Caco-2 (cell line): Measurements from ENCODE around the gene SPTLC2. TPM values are rescaled to one million over a fixed set of nuclear protein-coding genes. Genes with fewer than 3 reads are reported as not detected.

Experiments
- BruUV-seq: library from RNA; stranded (reverse); fragments of 400-500 nt; replicated peaks from 2 replicates; lab custom pipeline; 2021; lab: Mats Ljungman, UMichigan
- CTCF ChIA-PET: fragments of 300-600 bp; sonication (Branson Sonifier 250); formaldehyde crosslinking; loops from one replicate; lab custom pipeline; 2022; ENCODE audit warnings: antibody characterized with exemption; lab: Charles Lee
- POLR2A ChIA-PET: fragments of 300-600 bp; sonication (Branson Sonifier 250); formaldehyde crosslinking; loops from one replicate; lab custom pipeline; 2022; ENCODE audit warnings: antibody characterized with exemption; lab: Charles Lee
- DNase-seq, 2 experiments: peaks; one replicate each; pipeline versions ENCODE4 v3.0.0 to v3.0.0-alpha.2; 2020 to 2022
- H3K27me3 ChIP-seq: replicated peaks from 2 replicates; pipeline ENCODE4 v1.6.0; 2011; ENCODE audit warnings: low read length; ENCODE audit not compliant: control insufficient read depth, insufficient read depth
- H3K36me3 ChIP-seq: 2 replicates; pipeline ENCODE4 v1.5.1; 2011; ENCODE audit warnings: low read length; ENCODE audit not compliant: control insufficient read depth, insufficient read depth
- H3K4me1 ChIP-seq: fragments of 250-450 bp; sonication (Bioruptor Pico); 2 replicates; pipeline ENCODE4 v1.5.1; 2020; ENCODE audit warnings: mild to moderate bottlenecking
- H3K4me3 ChIP-seq: 2 replicates; pipeline ENCODE4 v1.5.1; 2011; ENCODE audit warnings: low read depth, mild to moderate bottlenecking, control low read depth, low read length
- H3K9me3 ChIP-seq: fragments of 250-450 bp; sonication (Bioruptor Pico); 2 replicates; pipeline ENCODE4 v1.5.1; 2020; ENCODE audit warnings: mild to moderate bottlenecking, moderate library complexity
- H3K27ac Mint-ChIP-seq: one replicate; pipeline ENCODE4 v1.8.0; 2022; ENCODE audit warnings: mixed read lengths; ENCODE audit not compliant: unreplicated experiment
- H3K27me3 Mint-ChIP-seq: one replicate; pipeline ENCODE4 v1.8.0; 2022; ENCODE audit warnings: mixed read lengths; ENCODE audit not compliant: insufficient read depth, unreplicated experiment
- H3K36me3 Mint-ChIP-seq: one replicate; pipeline ENCODE4 v1.8.0; 2022; ENCODE audit warnings: mild to moderate bottlenecking, mixed read lengths; ENCODE audit not compliant: insufficient read depth, unreplicated experiment
- H3K4me1 Mint-ChIP-seq: one replicate; pipeline ENCODE4 v1.8.0; 2022; ENCODE audit warnings: low read depth, mixed read lengths; ENCODE audit not compliant: unreplicated experiment
- H3K4me3 Mint-ChIP-seq: one replicate; pipeline ENCODE4 v1.8.0; 2022; ENCODE audit warnings: mild to moderate bottlenecking, moderate library complexity, mixed read lengths; ENCODE audit not compliant: unreplicated experiment
- H3K9me3 Mint-ChIP-seq: one replicate; pipeline ENCODE4 v1.8.0; 2022; ENCODE audit warnings: mixed read lengths; ENCODE audit not compliant: unreplicated experiment
- CTCF ChIP-seq, 2 experiments: fragments of 200-600 bp in 1 of 2; IDR thresholded peaks; 1 replicate in 1 of 2; 2 replicates in 1 of 2; pipeline versions ENCODE4 v1.5.1 to v1.8.0; 2011 to 2022; ENCODE audit warnings: antibody characterized with exemption in 1 of 2, control low read depth in 1 of 2, inconsistent platforms in 1 of 2, low read depth in 1 of 2, low read length in 1 of 2, mild to moderate bottlenecking in 1 of 2, moderate library complexity in 1 of 2; ENCODE audit not compliant: insufficient read depth in 1 of 2, severe bottlenecking in 1 of 2, unreplicated experiment in 1 of 2
- intact Hi-C: fragments of 100-400 bp; cut with micrococcal nuclease; formaldehyde crosslinking; loops from one replicate; pipeline ENCODE4 v1.10.0; 2022; ENCODE audit not compliant: unreplicated experiment
- total RNA-seq: library from RNA; stranded (reverse); gene quantifications from 2 replicates; pipeline ENCODE4 v1.2.3, GENCODE V29; 2022

SPTLC2 gene
- total RNA-seq, 1 experiment from 2014 or later = 49.6 TPM

- Histone ChIP-seq H3K4me3 (no peak overlapping the region), H3K4me1 (peaks cover 5% of the 10 kb centered on the region), H3K36me3 (no peaks in the 10 kb centered on the region), H3K27me3 (no peaks in the 10 kb centered on the region), H3K9me3 (no peaks in the 10 kb centered on the region)
- Mint-ChIP-seq H3K36me3 (peaks cover 10% of the 10 kb centered on the region), H3K9me3 (no peaks in the 10 kb centered on the region), H3K4me3 (no peak overlapping the region), H3K27me3 (no peaks in the 10 kb centered on the region), H3K4me1 (no peaks in the 10 kb centered on the region), H3K27ac (no peak overlapping the region)
- TF ChIP-seq CTCF (IDR thresholded peaks at IDR 0.05; ENCODE audit: insufficient read depth in 1 of 2, low read depth in 1 of 2, low read length in 1 of 2, severe bottlenecking in 1 of 2, unreplicated experiment in 1 of 2) = no peak
- no TSS peak for BruUV-seq
- POLR2A ChIA-PET = interaction anchor here (1.0 kb wide), 1 partner anchor 20 kb away, joined by 3 read pairs; no protein-coding TSS in a partner anchor
- CTCF ChIA-PET = no interaction called here
- intact Hi-C loops = no loop called here
- DNase-seq = no peak
These were observed 137.6 kb downstream of the SPTLC2 start for GRCh38 chr14:77478796-77479195.

GRCh38 chr14:77478029-77478428 is 138.4 kb downstream of the SPTLC2 start:
- BruUV-seq = no TSS peak
- Mint-ChIP-seq H3K4me1 (no peaks in the 10 kb centered on the region), H3K9me3 (no peaks in the 10 kb centered on the region), H3K27ac (no peak overlapping the region), H3K36me3 (peaks cover 10% of the 10 kb centered on the region), H3K27me3 (no peaks in the 10 kb centered on the region), H3K4me3 (no peak overlapping the region)
- POLR2A ChIA-PET = interaction anchor here (1.0 kb wide), 1 partner anchor 20 kb away, joined by 3 read pairs; no protein-coding TSS in a partner anchor
- no peak for DNase-seq
- no peak for TF ChIP-seq CTCF (IDR thresholded peaks at IDR 0.05; ENCODE audit: insufficient read depth in 1 of 2, low read depth in 1 of 2, low read length in 1 of 2, severe bottlenecking in 1 of 2, unreplicated experiment in 1 of 2)
- Histone ChIP-seq H3K27me3 (no peaks in the 10 kb centered on the region), H3K9me3 (no peaks in the 10 kb centered on the region), H3K4me3 (no peak overlapping the region), H3K36me3 (no peaks in the 10 kb centered on the region), H3K4me1 (peaks cover 5% of the 10 kb centered on the region; the same call in 1 of the 2 replicates)
- intact Hi-C loops = no loop called here
- CTCF ChIA-PET = no interaction called here

- H3K27me3 Mint-ChIP-seq = no peaks in the 10 kb centered on the region
- no peaks in the 10 kb centered on the region for H3K27me3 ChIP-seq
- H3K4me1 ChIP-seq = no peaks in the 10 kb centered on the region
- DNase-seq = no peak
- H3K4me1 Mint-ChIP-seq = no peaks in the 10 kb centered on the region
- H3K27ac Mint-ChIP-seq = no peak overlapping the region
- intact Hi-C loops = no loop called here
- no peak overlapping the region for H3K4me3 Mint-ChIP-seq
- ChIA-PET POLR2A (no interaction called here), CTCF (no interaction called here)
- H3K9me3 Mint-ChIP-seq = no peaks in the 10 kb centered on the region
- H3K36me3 Mint-ChIP-seq = peaks cover 5% of the 10 kb centered on the region
- no peak overlapping the region for H3K4me3 ChIP-seq
- no peaks in the 10 kb centered on the region for H3K9me3 ChIP-seq
- H3K36me3 ChIP-seq = no peaks in the 10 kb centered on the region
- no peak for TF ChIP-seq CTCF (IDR thresholded peaks at IDR 0.05; ENCODE audit: insufficient read depth in 1 of 2, low read depth in 1 of 2, low read length in 1 of 2, severe bottlenecking in 1 of 2, unreplicated experiment in 1 of 2)
- no TSS peak for BruUV-seq
These were observed 140.9 kb downstream of the SPTLC2 start for GRCh38 chr14:77475432-77476115.
